HG03066 (cell line): ENCODE measurements around the gene P2RY2.
"Not testable (repeated sequence)": the region's sequence is repeated elsewhere in the genome, so short reads cannot be mapped to it uniquely, and the experiment has no call there.

Experiments
- ATAC-seq: cut with Tn5 transposase; IDR thresholded peaks from one replicate; pipeline ENCODE4 v1.9.1; 2021; ENCODE audit warnings: low read depth; ENCODE audit not compliant: unreplicated experiment

The P2RY2 gene

GRCh38 chr11:73265278-73265810 lies 47.3 kb downstream of the P2RY2 start:
- no peak for ATAC-seq

- no peak for ATAC-seq
Observed at GRCh38 chr11:73265853-73266645, 48.0 kb downstream of the P2RY2 start.

- ATAC-seq = no peak
Observed at GRCh38 chr11:73266646-73267020, 48.6 kb downstream of the P2RY2 start.

- no peak for ATAC-seq
Observed at GRCh38 chr11:73267122-73267846, 49.2 kb downstream of the P2RY2 start.

GRCh38 chr11:73267906-73268540 lies 49.9 kb downstream of the P2RY2 start:
- no peak for ATAC-seq

- ATAC-seq = no peak
Observed at GRCh38 chr11:73268671-73269271, 50.7 kb downstream of the P2RY2 start.

- no peak for ATAC-seq
Observed at GRCh38 chr11:73269459-73270015, 51.5 kb downstream of the P2RY2 start.

- ATAC-seq = no peak
Observed at GRCh38 chr11:73270016-73270854, 52.2 kb downstream of the P2RY2 start.

- no peak for ATAC-seq
Observed at GRCh38 chr11:73270855-73271477, 52.9 kb downstream of the P2RY2 start.

- ATAC-seq = not testable (repeated sequence)
Observed at GRCh38 chr11:73271478-73271865, 53.4 kb downstream of the P2RY2 start.

GRCh38 chr11:73271936-73272679 lies 54.0 kb downstream of the P2RY2 start, which contains the start of gene P2RY6:
Gene P2RY6, plus strand, starts transcription at chr11:73272338. Its CDS starts 24,181 bp downstream, at chr11:73296519.
- ATAC-seq = no peak

GRCh38 chr11:73272680-73273038 lies 54.6 kb downstream of the P2RY2 start:
- ATAC-seq = no peak

- no peak for ATAC-seq
Observed at GRCh38 chr11:73273222-73273895, 55.3 kb downstream of the P2RY2 start.

- not testable (repeated sequence) for ATAC-seq
Observed at GRCh38 chr11:73274191-73274590, 56.1 kb downstream of the P2RY2 start.

- ATAC-seq = no peak
Observed at GRCh38 chr11:73274722-73275380, 56.8 kb downstream of the P2RY2 start.

- ATAC-seq = no peak
Observed at GRCh38 chr11:73275381-73275750, 57.3 kb downstream of the P2RY2 start.

- ATAC-seq = no peak
Observed at GRCh38 chr11:73277467-73277866, 59.4 kb downstream of the P2RY2 start.
